BJ (cell line): ENCODE measurements around the gene IFI44L. TPM values are rescaled to one million over a fixed set of nuclear protein-coding genes. Genes with fewer than 3 reads are reported as not detected.

Experiments used
- CTCF ChIA-PET: fragments of 350-600 bp; formaldehyde crosslinking; extraction: SDS; loops from one replicate; lab custom pipeline; 2021; ENCODE audit warnings: antibody characterized with exemption, inconsistent platforms; lab: Yijun Ruan, JAX
- POLR2A ChIA-PET: fragments of 300-600 bp; sonication (Branson Sonifier 250); formaldehyde crosslinking; extraction: SDS; loops from one replicate; lab custom pipeline; 2021; ENCODE audit warnings: antibody characterized with exemption; lab: Charles Lee
- DNase-seq: peaks from one replicate; pipeline ENCODE4 v3.0.0-alpha.2; 2011; ENCODE audit warnings: low read depth
- H3K27me3 ChIP-seq: 2 replicates; pipeline ENCODE4 v1.6.0; 2011; ENCODE audit warnings: low read length; ENCODE audit not compliant: control insufficient read depth, insufficient read depth
- H3K36me3 ChIP-seq: 2 replicates; pipeline ENCODE4 v1.5.1; 2011; ENCODE audit warnings: low read length; ENCODE audit not compliant: control insufficient read depth, insufficient read depth
- H3K4me3 ChIP-seq: 2 replicates; pipeline ENCODE4 v1.5.1; 2011; ENCODE audit warnings: low read depth, mild to moderate bottlenecking, control low read depth, low read length
- CTCF ChIP-seq: IDR thresholded peaks from 2 replicates; pipeline ENCODE4 v1.5.1; 2011; ENCODE audit warnings: low read depth, mild to moderate bottlenecking, control low read depth, inconsistent platforms, low read length, moderate library complexity; ENCODE audit not compliant: insufficient read depth
- polyA plus RNA-seq: library from polyadenylated mRNA; depleted of rRNA; stranded (reverse); fragments of >200 nt; gene quantifications from 2 replicates; pipeline ENCODE4 v1.2.3, GENCODE V29; 2011; rRNA removed

IFI44L gene
- polyA plus RNA-seq, 1 experiment: 0.28 TPM

GRCh38 chr1:78691995-78692747 is 71.9 kb downstream of the IFI44L start:
- H3K36me3 ChIP-seq: no peaks in the 10 kb centered on the region
- CTCF ChIA-PET: no interaction called here
- H3K27me3 ChIP-seq: no peaks in the 10 kb centered on the region
- no peak for TF ChIP-seq CTCF
- DNase-seq: no peak
- no peak overlapping the region for H3K4me3 ChIP-seq
- POLR2A ChIA-PET: no interaction called here

Other genes with a start within 250 kb of the IFI44L start
- gene PTGFR, start 129.5 kb upstream of the IFI44L start, polyA plus RNA-seq: 4.1 and 7.8 TPM in 2 replicates
- 2.2 and 5.4 TPM in 2 replicates for gene IFI44, start 29.4 kb downstream of the IFI44L start, polyA plus RNA-seq